Tibial artery (tissue), 4 donors: ENCODE results near the gene COL21A1.
A peak's percentile ranks its signal among the peaks of the same experiment; 100 is the strongest.

ENCODE experiments used
- DNase-seq, 2 donors: peaks; one replicate each; pipeline ENCODE4 v3.0.0-alpha.2; 2019
- H3K27ac ChIP-seq, 2 donors: fragments of 200-600 bp; sonication (generic) in 1 of 2; 1 replicate in 1 of 2; 2 replicates in 1 of 2; pipeline ENCODE4 v1.5.1; 2018 to 2019; ENCODE audit warnings: mild to moderate bottlenecking in 1 of 2
- H3K27me3 ChIP-seq, 2 donors: fragments of 200-600 bp; sonication (generic) in 1 of 2; one replicate each; pipeline versions ENCODE4 v1.5.1 to v1.6.0; 2016 to 2019
- H3K36me3 ChIP-seq, 3 donors: fragments of 200-600 bp; sonication (generic) in 2 of 3; one replicate each; pipeline ENCODE4 v1.5.1; 2016 to 2019; ENCODE audit warnings: mild to moderate bottlenecking in 2 of 3
- H3K4me1 ChIP-seq, 4 donors: fragments of 200-600 bp; sonication (generic) in 2 of 4; 1 replicate in 3 of 4; 2 replicates in 1 of 4; pipeline ENCODE4 v1.5.1; 2016 to 2019
- H3K4me3 ChIP-seq, 2 donors: fragments of 200-600 bp; sonication (generic) in 1 of 2; 1 replicate in 1 of 2; 2 replicates in 1 of 2; pipeline ENCODE4 v1.5.1; 2018 to 2019; ENCODE audit warnings: mild to moderate bottlenecking in 2 of 2
- H3K9me3 ChIP-seq, 3 donors: fragments of 200-600 bp; sonication (generic) in 1 of 3; one replicate each; pipeline ENCODE4 v1.5.1; 2016 to 2019
- intact Hi-C: fragments of 100-400 bp; cut with DNase I; formaldehyde crosslinking; loops from one replicate; pipeline ENCODE4 v1.15.0; 2023; ENCODE audit warnings: low total_unique reads
- TF ChIP-seq, protein P1 (sequence below), 2 experiments: fragments of 200-600 bp in 1 of 2; fragments of 450-650 bp in 1 of 2; IDR thresholded peaks; one replicate each; pipeline ENCODE4 v1.5.1; 2017 to 2019; ENCODE audit warnings: antibody characterized with exemption in 2 of 2, mild to moderate bottlenecking in 1 of 2, moderate library complexity in 1 of 2

COL21A1 gene

DNA sequence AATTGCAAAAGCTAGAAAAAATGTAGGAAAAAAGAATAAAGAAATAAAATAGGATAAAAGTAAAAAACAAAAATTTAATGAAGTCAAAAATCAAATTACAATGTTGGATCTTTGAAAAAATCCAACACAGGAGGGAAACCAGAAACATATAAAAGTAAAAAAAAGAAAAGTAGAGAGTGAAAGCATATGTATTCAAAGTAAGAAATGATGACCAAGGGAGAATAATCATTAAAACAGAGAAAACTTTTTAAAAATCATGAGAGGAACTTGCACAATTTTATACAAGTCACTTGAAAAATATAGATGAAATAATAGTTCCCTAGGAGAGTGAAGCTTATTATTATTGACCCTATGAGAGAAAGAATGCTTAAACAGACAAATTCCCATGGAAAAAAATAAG lies 138.2 kb downstream of the COL21A1 start:
- TF ChIP-seq, protein P1, sequence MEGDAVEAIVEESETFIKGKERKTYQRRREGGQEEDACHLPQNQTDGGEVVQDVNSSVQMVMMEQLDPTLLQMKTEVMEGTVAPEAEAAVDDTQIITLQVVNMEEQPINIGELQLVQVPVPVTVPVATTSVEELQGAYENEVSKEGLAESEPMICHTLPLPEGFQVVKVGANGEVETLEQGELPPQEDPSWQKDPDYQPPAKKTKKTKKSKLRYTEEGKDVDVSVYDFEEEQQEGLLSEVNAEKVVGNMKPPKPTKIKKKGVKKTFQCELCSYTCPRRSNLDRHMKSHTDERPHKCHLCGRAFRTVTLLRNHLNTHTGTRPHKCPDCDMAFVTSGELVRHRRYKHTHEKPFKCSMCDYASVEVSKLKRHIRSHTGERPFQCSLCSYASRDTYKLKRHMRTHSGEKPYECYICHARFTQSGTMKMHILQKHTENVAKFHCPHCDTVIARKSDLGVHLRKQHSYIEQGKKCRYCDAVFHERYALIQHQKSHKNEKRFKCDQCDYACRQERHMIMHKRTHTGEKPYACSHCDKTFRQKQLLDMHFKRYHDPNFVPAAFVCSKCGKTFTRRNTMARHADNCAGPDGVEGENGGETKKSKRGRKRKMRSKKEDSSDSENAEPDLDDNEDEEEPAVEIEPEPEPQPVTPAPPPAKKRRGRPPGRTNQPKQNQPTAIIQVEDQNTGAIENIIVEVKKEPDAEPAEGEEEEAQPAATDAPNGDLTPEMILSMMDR (IDR thresholded peaks at IDR 0.05) = no peak
- H3K4me1 ChIP-seq = no peaks in the 10 kb centered on the region
- DNase-seq = no peak
- intact Hi-C loops = no loop called here
- H3K36me3 ChIP-seq = peaks cover 0 to 7% (median 0%) of the 10 kb centered on the region in 3 donors
- no peaks in the 10 kb centered on the region for H3K27me3 ChIP-seq
- H3K27ac ChIP-seq = no peak overlapping the region
- no peak overlapping the region for H3K4me3 ChIP-seq
- H3K9me3 ChIP-seq = no peaks in the 10 kb centered on the region

DNA sequence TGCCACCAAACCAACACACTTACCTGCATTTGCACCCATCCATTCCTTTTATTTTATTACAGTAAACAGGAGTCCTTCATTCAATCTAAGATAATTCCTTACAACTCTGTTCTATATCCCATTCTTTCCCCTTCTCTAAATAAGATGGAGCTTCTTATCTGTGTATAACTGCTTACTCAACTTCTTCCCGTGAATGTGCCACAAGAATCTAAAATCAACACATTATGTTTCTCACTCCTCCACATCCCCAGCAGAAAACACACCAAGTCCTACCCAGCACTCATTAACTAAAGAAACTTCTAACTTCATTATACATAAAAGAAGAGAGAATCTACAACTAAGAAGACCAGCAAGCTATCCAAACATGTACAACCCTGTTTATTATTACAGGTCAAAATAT lies 141.1 kb downstream of the COL21A1 start:
- H3K36me3 ChIP-seq = no peaks in the 10 kb centered on the region
- intact Hi-C loops = no loop called here
- no peaks in the 10 kb centered on the region for H3K9me3 ChIP-seq
- H3K4me3 ChIP-seq = no peak overlapping the region
- TF ChIP-seq, protein P1 (IDR thresholded peaks at IDR 0.05) = no peak
- DNase-seq = no peak
- no peak overlapping the region for H3K27ac ChIP-seq
- H3K4me1 ChIP-seq = no peaks in the 10 kb centered on the region
- no peaks in the 10 kb centered on the region for H3K27me3 ChIP-seq

DNA sequence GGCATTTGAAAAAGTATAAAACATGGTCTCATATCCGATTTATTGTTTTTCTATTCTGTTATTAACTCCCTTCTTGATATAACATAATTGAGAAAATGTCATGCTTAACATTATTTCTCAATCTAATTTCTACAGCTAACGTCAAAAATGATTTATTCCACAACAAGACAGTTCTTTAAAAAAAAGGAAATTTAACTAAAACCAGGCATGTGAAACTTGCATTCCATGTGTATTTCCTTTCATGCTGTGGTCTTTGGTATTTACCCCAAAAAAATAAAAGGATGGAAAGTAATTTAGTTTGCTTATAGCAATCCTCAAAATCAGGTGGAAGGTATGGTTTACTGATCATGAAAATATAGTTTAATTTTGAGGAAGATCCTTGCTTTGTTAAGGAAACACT lies 142.8 kb downstream of the COL21A1 start:
- Histone ChIP-seq H3K4me3 (no peak overlapping the region), H3K27me3 (no peaks in the 10 kb centered on the region), H3K27ac (no peak overlapping the region), H3K36me3 (no peaks in the 10 kb centered on the region), H3K9me3 (no peaks in the 10 kb centered on the region), H3K4me1 (no peaks in the 10 kb centered on the region)
- intact Hi-C loops = no loop called here
- no peak for DNase-seq
- TF ChIP-seq, protein P1 (IDR thresholded peaks at IDR 0.05) = no peak

DNA sequence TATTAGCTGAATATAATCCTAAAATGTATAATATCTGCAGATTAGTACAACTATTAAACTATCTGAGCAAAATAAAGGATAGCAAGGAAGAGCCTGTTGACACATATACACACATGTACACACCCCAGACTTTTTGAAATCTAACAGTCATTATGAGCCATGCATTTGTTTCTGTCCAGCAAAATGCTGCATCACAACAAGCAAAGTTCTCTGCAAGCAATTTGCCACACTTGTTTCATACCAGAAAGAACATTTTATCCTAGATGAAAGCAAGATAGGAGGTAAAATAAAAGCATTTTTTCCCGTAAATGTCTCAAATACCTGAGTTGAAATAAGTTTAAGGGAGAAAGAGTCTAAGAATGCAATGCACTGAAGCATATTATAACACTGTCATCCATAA lies 145.2 kb downstream of the COL21A1 start:
- no peaks in the 10 kb centered on the region for H3K9me3 ChIP-seq
- H3K36me3 ChIP-seq = no peaks in the 10 kb centered on the region
- intact Hi-C loops = no loop called here
- no peak overlapping the region for H3K4me3 ChIP-seq
- H3K4me1 ChIP-seq = no peaks in the 10 kb centered on the region
- no peak overlapping the region for H3K27ac ChIP-seq
- TF ChIP-seq, protein P1 (IDR thresholded peaks at IDR 0.05) = no peak
- no peaks in the 10 kb centered on the region for H3K27me3 ChIP-seq
- no peak for DNase-seq

DNA sequence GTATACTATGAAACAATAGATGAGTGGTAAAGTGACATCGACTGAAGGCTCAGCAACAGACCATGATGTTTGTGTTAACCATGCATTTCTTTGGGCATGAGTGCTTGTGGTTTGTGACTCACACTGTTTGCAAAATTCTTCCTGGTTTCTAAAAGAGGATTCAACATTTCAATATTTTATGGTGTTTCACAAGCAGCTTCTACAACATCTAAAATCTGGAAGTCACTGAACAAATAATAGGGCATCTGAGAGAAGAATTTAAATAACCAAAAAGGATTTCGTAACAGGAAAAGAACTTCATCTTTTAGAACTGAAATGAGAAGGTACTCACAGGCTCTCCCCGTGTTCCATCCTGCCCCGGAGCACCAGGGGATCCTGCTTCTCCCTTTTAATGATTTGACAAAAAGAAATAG lies 146.2 kb downstream of the COL21A1 start:
- TF ChIP-seq, protein P1 (IDR thresholded peaks at IDR 0.05) = no peak

More for the DNA sequence above, 146.2 kb downstream of the COL21A1 start:
- Histone ChIP-seq H3K4me1 (no peaks in the 10 kb centered on the region), H3K27me3 (no peaks in the 10 kb centered on the region), H3K27ac (peak overlapping the region in 1 of 2 donors; percentile 12), H3K9me3 (no peaks in the 10 kb centered on the region), H3K36me3 (no peaks in the 10 kb centered on the region), H3K4me3 (no peak overlapping the region)
- intact Hi-C loops = no loop called here
- no peak for DNase-seq
